AG10803 (cell line): ENCODE measurements around the gene CIPC.

Source experiments
- DNase-seq: peaks from one replicate; pipeline ENCODE4 v3.0.0; 2010; ENCODE audit warnings: low read depth
- H3K4me3 ChIP-seq: 2 replicates; pipeline ENCODE4 v1.5.1; 2011; ENCODE audit warnings: mild to moderate bottlenecking, low read length, control low read depth
- CTCF ChIP-seq: conservative IDR thresholded peaks from 2 replicates; pipeline ENCODE4 v1.5.1; 2011; ENCODE audit warnings: mild to moderate bottlenecking, low read length, control low read depth, inconsistent platforms

Gene CIPC

GRCh38 chr14:77058117-77058516 lies 39.9 kb upstream of the CIPC start:
- DNase-seq = no peak
- no peak for TF ChIP-seq CTCF
- H3K4me3 ChIP-seq = no peak overlapping the region

- no peak for DNase-seq
- no peak for TF ChIP-seq CTCF
- no peak overlapping the region for H3K4me3 ChIP-seq
These were observed 39.3 kb upstream of the CIPC start for GRCh38 chr14:77058785-77059184.

GRCh38 chr14:77059276-77059915 lies 38.7 kb upstream of the CIPC start:
- no peak overlapping the region for H3K4me3 ChIP-seq
- peak; percentile 93 for DNase-seq
- TF ChIP-seq CTCF = peak; percentile 44

GRCh38 chr14:77061630-77062257 lies 36.3 kb upstream of the CIPC start:
- H3K4me3 ChIP-seq = no peak overlapping the region
- no peak for DNase-seq
- no peak for TF ChIP-seq CTCF

- no peak for TF ChIP-seq CTCF
- DNase-seq = no peak
- H3K4me3 ChIP-seq = no peak overlapping the region
These were observed 35.8 kb upstream of the CIPC start for GRCh38 chr14:77062261-77062660.

- no peak for DNase-seq
- no peak overlapping the region for H3K4me3 ChIP-seq
- no peak for TF ChIP-seq CTCF
These were observed 34.4 kb upstream of the CIPC start for GRCh38 chr14:77063571-77064171.
